Heart left ventricle (tissue), 13 donors: ENCODE data around the gene RPAP3.

Source experiments
- POLR2A ChIP-seq, 2 donors: fragments of 450-650 bp; IDR thresholded peaks; one replicate each; pipeline ENCODE4 v1.6.1; 2017; ENCODE audit warnings: antibody characterized with exemption in 2 of 2, mild to moderate bottlenecking in 2 of 2, moderate library complexity in 2 of 2
- TF ChIP-seq, protein P1 (sequence below), 12 donors: fragments of 200-600 bp; sonication (generic) in 4 of 12; IDR thresholded peaks; one replicate each; pipeline versions ENCODE4 v1.5.0 to v1.8.0; 2018 to 2022; ENCODE audit warnings: antibody characterized with exemption in 12 of 12, mild to moderate bottlenecking in 5 of 12
- donor health status: ischemic (EF 13 %, LVEDD 7.1; RV severe dilation, severe dysfunction).
- donor health status: DM: no; HTN: yes; CAD: no.
- donor health status: DM: no; HTN: no; CAD: no.
- donor health status: ischemic (EF 25% LVEDD 6.9; RV normal size, moderate dysfunction).
- donor health status: ischemic (EF 25% LVEDD 5.7; RV mildly dilated, moderate dysfunction).
- donor health status: ischemic (EF 35%, LVEDD 5.7; RV mildly dilated, moderate dysfunction).
- donor health status: nonischemic (EF 11% LVEDD 7.7; RV severe dilation, severe dysfunction).
- donor health status: DM: yes; HTN: yes; CAD: no.
- donor health status: PGD.
- donor health status: ischemic (EF 29% LVEDD 5.4; RV normal size, mild dysfunction).
- donor health status: nonischemic (EF 23%, LVEDD 6.1; RV moderate dilation, normal function).

DNA sequence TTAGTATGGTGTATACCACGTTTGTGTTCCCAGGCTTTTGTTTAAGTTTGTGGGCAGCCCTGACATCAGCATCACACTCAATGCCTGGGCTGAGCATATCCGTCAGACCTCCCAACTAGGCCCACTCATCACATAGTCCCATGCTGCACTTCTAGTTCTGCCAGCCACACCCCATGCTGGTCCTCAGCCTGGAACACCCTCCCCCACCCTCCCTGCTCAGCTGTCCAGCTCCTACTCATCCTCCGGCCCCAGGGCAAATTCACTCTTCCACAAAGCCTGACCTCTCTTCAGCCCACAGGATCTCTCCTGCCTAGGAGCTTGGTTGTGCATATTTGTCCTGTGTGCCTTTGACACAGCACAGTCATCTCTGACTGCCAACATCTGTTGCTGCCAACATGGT lies 23.4 kb upstream of the RPAP3 start:
- TF ChIP-seq, protein P1, sequence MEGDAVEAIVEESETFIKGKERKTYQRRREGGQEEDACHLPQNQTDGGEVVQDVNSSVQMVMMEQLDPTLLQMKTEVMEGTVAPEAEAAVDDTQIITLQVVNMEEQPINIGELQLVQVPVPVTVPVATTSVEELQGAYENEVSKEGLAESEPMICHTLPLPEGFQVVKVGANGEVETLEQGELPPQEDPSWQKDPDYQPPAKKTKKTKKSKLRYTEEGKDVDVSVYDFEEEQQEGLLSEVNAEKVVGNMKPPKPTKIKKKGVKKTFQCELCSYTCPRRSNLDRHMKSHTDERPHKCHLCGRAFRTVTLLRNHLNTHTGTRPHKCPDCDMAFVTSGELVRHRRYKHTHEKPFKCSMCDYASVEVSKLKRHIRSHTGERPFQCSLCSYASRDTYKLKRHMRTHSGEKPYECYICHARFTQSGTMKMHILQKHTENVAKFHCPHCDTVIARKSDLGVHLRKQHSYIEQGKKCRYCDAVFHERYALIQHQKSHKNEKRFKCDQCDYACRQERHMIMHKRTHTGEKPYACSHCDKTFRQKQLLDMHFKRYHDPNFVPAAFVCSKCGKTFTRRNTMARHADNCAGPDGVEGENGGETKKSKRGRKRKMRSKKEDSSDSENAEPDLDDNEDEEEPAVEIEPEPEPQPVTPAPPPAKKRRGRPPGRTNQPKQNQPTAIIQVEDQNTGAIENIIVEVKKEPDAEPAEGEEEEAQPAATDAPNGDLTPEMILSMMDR (IDR thresholded peaks at IDR 0.05): no peak
- TF ChIP-seq POLR2A (IDR thresholded peaks at IDR 0.05): no peak
